Ovary (tissue), 9 donors: Measurements from ENCODE around the gene SDC3. TPM values are rescaled to one million over a fixed set of nuclear protein-coding genes. Genes with fewer than 3 reads are reported as not detected.

ENCODE experiments used
- DNase-seq, 5 donors: peaks; one replicate each; pipeline ENCODE4 v3.0.0-alpha.2; 2019 to 2020
- H3K27ac ChIP-seq, 2 donors: fragments of 200-600 bp; one replicate each; pipeline versions ENCODE4 v1.5.1 to v1.8.0; 2019 to 2022
- H3K27me3 ChIP-seq: fragments of 200-600 bp; one replicate; pipeline ENCODE4 v1.8.0; 2022
- H3K36me3 ChIP-seq: fragments of 200-600 bp; sonication (generic); one replicate; pipeline ENCODE4 v1.5.1; 2019
- H3K4me1 ChIP-seq: one replicate; pipeline ENCODE4 v1.8.1; 2013; ENCODE audit warnings: mild to moderate bottlenecking, moderate library complexity; ENCODE audit not compliant: insufficient read depth
- H3K4me3 ChIP-seq: fragments of 200-600 bp; sonication (generic); one replicate; pipeline ENCODE4 v1.5.1; 2017
- H3K9me3 ChIP-seq, 2 donors: fragments of 200-600 bp in 1 of 2; sonication (generic) in 1 of 2; one replicate each; pipeline versions ENCODE4 v1.5.1 to v1.8.1; 2013 to 2019; ENCODE audit warnings: mild to moderate bottlenecking in 1 of 2, moderate library complexity in 1 of 2
- EP300 ChIP-seq: sonication (generic); formaldehyde crosslinking; IDR thresholded peaks from one replicate; pipeline ENCODE4 v1.6.1; 2017; ENCODE audit warnings: antibody characterized with exemption
- POLR2A ChIP-seq: fragments of 450-650 bp; IDR thresholded peaks from one replicate; pipeline ENCODE4 v1.6.1; 2017; ENCODE audit warnings: antibody characterized with exemption, mild to moderate bottlenecking, moderate library complexity
- WGBS, 3 donors: extraction: QIAGEN DNeasy Blood & Tissue Kit in 1 of 3; methylation state at CpG; one replicate each; pipeline versions ENCODE4 v1.1.5 to v1.1.7; 2013 to 2017; 5-methylcytosine and 5-hydroxymethylcytosine counted together
- intact Hi-C, 4 donors: fragments of 100-400 bp; cut with DNase I; formaldehyde crosslinking; loops; one replicate each; pipeline versions ENCODE4 v1.11.0 to v1.15.1; 2022 to 2023
- polyA plus RNA-seq, 2 donors: library from polyadenylated mRNA; stranded (reverse); fragments of 200-250 nt in 1 of 2; fragments of 350-450 nt in 1 of 2; fragmentation: Illumina TruSeq in 1 of 2; extraction: RNeasy Lipid Tissue Mini Kit (QIAGEN cat#74804) in 1 of 2; gene quantifications; one replicate each; pipeline ENCODE4 v1.2.3, GENCODE V29; 2013 to 2014
- total RNA-seq, 7 donors: library from RNA; depleted of rRNA in 2 of 7; stranded (reverse); fragments of >200 nt in 2 of 7; fragmentation: NEBNext Ultra II Directional in 3 of 7; extraction: Animal tissue kit (Norgen Biotek cat#: 25700) in 3 of 7; gene quantifications; one replicate each; pipeline versions ENCODE4 v1.1.0 to v1.2.4, GENCODE V29; 2016 to 2023
- TF ChIP-seq, protein P1 (sequence below), 3 donors: fragments of 450-650 bp in 2 of 3; fragments of 200-600 bp in 1 of 3; IDR thresholded peaks; one replicate each; pipeline versions ENCODE4 v1.5.1 to v1.8.0; 2016 to 2022; ENCODE audit warnings: antibody characterized with exemption in 3 of 3, mild to moderate bottlenecking in 1 of 3
- donor health status: DM: no; HTN: no; CAD: no; lungs with moderate emphysema.
- donor health status: DM: no; HTN: no; CAD: no.
- donor health status: Bipolar disorder and iron deficiency.
- donor health status: DM: yes; HTN: yes; CAD: no.
- donor health status: DM: no; HTN: no; CAD: no.
- donor health status: DM: yes; HTN: yes; CAD: no.

Gene SDC3
- total and polyA plus RNA-seq, 9 donors, result 4.2 to 31.0 (median 23.0) TPM

DNA sequence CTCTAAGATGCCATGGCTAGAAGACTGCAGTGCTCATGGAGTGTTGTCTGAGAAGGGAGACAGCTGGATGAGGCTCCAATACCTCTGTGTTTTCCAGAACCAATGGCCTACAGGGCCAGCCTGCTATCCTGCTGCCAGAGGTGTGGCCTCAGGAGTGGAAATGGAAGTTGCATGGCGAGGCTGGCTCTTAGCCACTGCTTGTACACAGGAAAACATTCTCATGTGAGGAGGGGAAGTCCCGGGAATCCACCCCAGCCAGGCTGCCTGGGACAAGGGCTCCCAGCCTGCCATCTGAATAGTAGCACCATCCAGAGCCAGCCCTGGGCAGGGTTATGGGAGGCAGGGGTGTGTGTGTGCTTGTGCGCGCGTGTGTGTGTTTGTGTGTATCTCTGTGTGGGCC is 56.5 kb downstream of the SDC3 start:
- intact Hi-C loops, result no loop called here
- H3K27ac ChIP-seq, result no peak overlapping the region

DNA sequence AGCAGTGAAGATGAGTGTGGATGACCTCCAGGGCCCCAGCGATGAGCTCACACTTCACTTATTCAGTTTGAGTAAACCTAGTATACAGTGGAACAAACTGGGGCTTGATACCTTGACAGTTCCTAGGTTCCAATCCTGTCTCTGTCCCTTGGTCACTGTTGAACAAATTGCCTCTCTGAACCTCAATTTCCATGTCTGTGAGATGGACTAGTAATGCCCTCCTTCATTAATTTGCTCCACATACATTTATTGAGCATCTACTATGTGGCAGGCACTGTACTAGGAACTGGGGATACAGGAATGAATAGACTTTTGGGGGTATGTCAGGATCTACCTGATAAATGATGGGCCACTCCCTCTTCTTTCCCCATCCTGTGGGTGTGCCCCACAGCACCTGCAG is 57.3 kb downstream of the SDC3 start:
- Histone ChIP-seq H3K36me3 (no peaks in the 10 kb centered on the region), H3K27me3 (no peaks in the 10 kb centered on the region), H3K27ac (no peak overlapping the region), H3K4me3 (no peak overlapping the region), H3K4me1 (no peaks in the 10 kb centered on the region), H3K9me3 (no peaks in the 10 kb centered on the region)
- intact Hi-C loops, result no loop called here
- WGBS, 3 donors, result 98 to 100% (median 100%) methylated on average over 1 of the region's 1 CpG
- TF ChIP-seq, protein P1, sequence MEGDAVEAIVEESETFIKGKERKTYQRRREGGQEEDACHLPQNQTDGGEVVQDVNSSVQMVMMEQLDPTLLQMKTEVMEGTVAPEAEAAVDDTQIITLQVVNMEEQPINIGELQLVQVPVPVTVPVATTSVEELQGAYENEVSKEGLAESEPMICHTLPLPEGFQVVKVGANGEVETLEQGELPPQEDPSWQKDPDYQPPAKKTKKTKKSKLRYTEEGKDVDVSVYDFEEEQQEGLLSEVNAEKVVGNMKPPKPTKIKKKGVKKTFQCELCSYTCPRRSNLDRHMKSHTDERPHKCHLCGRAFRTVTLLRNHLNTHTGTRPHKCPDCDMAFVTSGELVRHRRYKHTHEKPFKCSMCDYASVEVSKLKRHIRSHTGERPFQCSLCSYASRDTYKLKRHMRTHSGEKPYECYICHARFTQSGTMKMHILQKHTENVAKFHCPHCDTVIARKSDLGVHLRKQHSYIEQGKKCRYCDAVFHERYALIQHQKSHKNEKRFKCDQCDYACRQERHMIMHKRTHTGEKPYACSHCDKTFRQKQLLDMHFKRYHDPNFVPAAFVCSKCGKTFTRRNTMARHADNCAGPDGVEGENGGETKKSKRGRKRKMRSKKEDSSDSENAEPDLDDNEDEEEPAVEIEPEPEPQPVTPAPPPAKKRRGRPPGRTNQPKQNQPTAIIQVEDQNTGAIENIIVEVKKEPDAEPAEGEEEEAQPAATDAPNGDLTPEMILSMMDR (IDR thresholded peaks at IDR 0.05), result no peak
- TF ChIP-seq EP300 (no peak), POLR2A (no peak)
- DNase-seq, result no peak

More for the DNA sequence above, 56.5 kb downstream of the SDC3 start:
- Histone ChIP-seq H3K4me3 (no peak overlapping the region), H3K4me1 (no peaks in the 10 kb centered on the region), H3K9me3 (no peaks in the 10 kb centered on the region), H3K27me3 (no peaks in the 10 kb centered on the region), H3K36me3 (no peaks in the 10 kb centered on the region)
- TF ChIP-seq EP300 (no peak), POLR2A (no peak)
- TF ChIP-seq, protein P1 (IDR thresholded peaks at IDR 0.05), result no peak
- DNase-seq, result peak in 3 of 5 donors; percentile 41 to 47 (median 47)
- 62 to 76% (median 72%) methylated on average over 5 of the region's 5 CpGs for WGBS, 3 donors

DNA sequence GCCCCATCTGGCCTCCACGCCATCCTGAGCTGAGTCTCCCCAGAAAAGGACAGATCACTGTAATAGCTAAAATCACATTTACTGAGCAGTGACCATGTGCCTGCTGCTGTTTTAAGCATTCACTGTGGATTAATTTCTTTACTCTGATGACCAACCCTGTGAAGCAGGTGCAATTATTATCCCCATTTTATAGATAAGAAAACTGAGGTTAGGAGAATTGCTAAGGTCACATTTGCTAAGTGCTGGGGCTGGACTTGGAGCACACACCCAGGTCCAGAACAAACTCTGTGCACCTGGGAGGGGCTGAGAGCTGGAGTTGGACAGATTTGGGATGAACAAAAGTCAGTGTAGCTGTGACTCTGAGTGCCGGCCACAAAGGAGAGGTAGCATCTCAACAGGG is 58.0 kb downstream of the SDC3 start:
- Histone ChIP-seq H3K4me3 (no peak overlapping the region), H3K9me3 (no peaks in the 10 kb centered on the region), H3K36me3 (no peaks in the 10 kb centered on the region), H3K27me3 (no peaks in the 10 kb centered on the region), H3K4me1 (no peaks in the 10 kb centered on the region), H3K27ac (no peak overlapping the region)
- DNase-seq, result no peak
- intact Hi-C loops, result no loop called here
- WGBS, 3 donors, result 82 to 87% (median 86%) methylated on average over 2 of the region's 2 CpGs
- TF ChIP-seq, protein P1 (IDR thresholded peaks at IDR 0.05), result no peak
- TF ChIP-seq POLR2A (no peak), EP300 (no peak)

DNA sequence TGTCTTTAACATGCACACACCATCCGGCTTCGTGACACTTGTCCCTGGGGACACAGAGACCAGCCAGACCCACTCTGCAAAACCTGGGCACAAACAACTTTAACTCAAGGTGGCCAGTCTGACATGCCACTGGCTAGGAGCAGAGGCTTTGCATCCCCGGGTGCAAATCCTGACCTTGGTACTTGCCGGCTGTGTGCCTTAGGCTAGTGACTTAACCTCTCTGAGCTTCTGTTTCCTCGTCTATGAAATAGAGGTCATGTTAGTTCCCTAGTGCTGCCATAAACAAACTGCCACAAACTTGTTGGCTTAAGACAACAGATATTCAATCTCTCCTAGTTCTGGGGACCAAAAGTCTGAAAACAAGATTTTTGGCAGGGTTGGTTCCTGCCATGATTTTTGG is 60.4 kb downstream of the SDC3 start:
- no peak for DNase-seq
- Histone ChIP-seq H3K27me3 (no peaks in the 10 kb centered on the region), H3K4me3 (no peak overlapping the region), H3K4me1 (no peaks in the 10 kb centered on the region), H3K27ac (no peak overlapping the region), H3K36me3 (no peaks in the 10 kb centered on the region), H3K9me3 (no peaks in the 10 kb centered on the region)
- intact Hi-C loops, result no loop called here
- WGBS, 3 donors, result 76 to 82% (median 79%) methylated on average over 5 of the region's 5 CpGs
- TF ChIP-seq POLR2A (no peak), EP300 (no peak)
- TF ChIP-seq, protein P1 (IDR thresholded peaks at IDR 0.05), result no peak
